ENCODE measurements around the gene CCDC142.

GRCh38 chr2:74514368-74515270, 31.8 kb upstream of the CCDC142 start, which contains the start of gene TLX2:
- TF ChIP-seq CTCF (IDR thresholded peaks at IDR 0.05; ENCODE audit: poor library complexity, severe bottlenecking) = no peak
- TF ChIP-seq EP300 (conservative IDR thresholded peaks at IDR 0.05; ENCODE audit: poor library complexity, severe bottlenecking) = no peak
- no peak for TF ChIP-seq SMC3 (conservative IDR thresholded peaks at IDR 0.05; ENCODE audit: poor library complexity)
- no peak for TF ChIP-seq POLR2AphosphoS5 (IDR thresholded peaks at IDR 0.05)
- TF ChIP-seq MXI1 (conservative IDR thresholded peaks at IDR 0.05; ENCODE audit: poor library complexity, severe bottlenecking) = no peak
- TF ChIP-seq TAF1 (IDR thresholded peaks at IDR 0.05; ENCODE audit: low read depth) = no peak
- no peak for TF ChIP-seq RAD21 (conservative IDR thresholded peaks at IDR 0.05)
